Activated T-cell treated with anti-CD3 and anti-CD28 coated beads for 48 hours (primary cell): ENCODE data around the gene FRMPD4.
"Not testable (repeated sequence)": the region's sequence is repeated elsewhere in the genome, so short reads cannot be mapped to it uniquely, and the experiment has no call there.

Source experiments
- DNase-seq: peaks from one replicate; pipeline ENCODE4 v3.0.0-alpha.2; 2020; ENCODE audit warnings: low read depth

FRMPD4 gene

DNA sequence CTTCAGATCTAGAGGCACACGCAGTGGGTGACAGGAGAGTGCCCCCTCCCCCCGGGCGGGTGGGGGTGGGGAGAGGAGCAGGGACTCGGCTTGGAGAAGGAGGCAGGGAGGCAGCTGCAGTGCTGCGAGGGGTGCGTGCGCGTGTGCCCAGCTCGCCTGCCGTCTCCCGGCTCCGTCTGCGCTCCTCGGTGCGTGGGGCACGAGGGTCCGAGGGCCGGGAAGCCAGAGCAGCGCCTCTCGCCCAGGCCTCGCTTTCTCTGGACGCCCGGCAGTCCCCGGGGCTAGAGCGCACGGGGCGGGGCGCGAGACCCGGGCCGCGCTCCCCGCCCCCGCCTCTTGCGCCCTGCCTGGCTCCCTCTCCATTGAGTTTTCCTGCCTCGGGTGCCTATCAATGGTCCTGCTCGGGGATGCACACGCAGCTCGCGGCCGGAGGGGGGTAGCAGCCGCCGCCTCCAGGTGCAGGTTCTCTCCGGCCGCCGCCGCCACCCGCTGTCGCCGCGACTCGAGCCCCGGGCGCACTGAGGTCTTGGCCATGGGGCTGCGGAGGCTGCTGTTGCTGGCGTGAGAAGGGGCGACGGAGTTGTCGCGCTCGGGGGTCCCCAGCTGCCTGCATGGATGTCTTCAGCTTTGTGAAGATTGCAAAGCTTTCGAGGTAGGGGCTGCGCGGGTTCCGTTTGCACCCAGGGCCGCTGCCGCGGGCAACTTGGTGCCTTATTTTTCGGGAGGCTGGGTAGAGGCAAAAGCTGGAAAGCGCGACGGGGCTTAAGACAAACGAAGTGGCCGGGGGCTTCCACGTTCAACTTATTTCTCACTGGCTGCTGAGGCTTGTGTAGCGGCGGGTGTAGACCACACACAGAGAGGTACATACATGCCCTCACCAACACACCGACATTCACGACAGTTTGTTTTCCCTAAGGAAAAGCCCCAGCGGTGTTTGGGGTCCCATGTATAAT is at the start of gene FRMPD4:
Gene FRMPD4, plus strand, starts transcription at position 113 of the 953 bp plus-strand sequence. Its CDS starts 499 bp downstream, at position 612.
- no peak for DNase-seq

DNA sequence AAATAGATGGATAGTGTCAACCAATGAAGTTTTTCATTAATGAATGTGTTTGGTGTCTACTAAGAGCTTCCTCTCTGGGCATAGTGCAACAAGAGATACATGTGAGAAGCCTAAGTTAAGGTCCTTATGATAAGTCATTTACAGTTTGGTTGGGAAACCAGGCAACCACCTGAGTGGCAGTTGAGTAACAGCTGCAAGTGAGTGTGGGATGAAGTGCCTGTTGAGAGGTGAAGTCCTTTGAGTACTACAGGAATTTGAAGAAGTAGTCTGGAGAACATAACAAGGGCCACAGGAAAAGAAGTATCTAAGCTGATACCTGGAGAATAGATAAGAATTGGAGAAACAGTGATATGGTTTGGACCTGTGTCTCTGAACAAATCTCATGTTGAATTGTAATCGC is 48.5 kb upstream of the FRMPD4 start:
- no peak for DNase-seq

DNA sequence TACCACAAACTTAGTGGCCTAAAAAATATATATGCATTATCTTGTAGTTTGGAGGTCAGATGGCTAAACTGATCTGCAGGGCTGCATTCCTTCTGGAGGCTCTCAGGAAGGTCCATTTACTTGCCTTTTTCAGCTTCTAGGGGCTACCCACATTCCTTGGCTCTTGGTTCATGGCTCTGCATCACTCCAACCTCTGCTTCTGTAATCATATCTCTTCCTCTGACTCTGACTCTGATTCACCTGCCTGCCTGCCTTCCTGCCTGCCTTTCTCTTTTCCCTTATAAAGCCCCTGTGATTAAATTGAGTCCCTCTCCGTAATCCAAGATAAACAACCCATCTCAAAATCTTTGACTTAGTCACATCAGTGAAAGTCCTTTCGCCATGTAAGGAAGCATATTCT is 25.0 kb upstream of the FRMPD4 start:
- DNase-seq, result no peak

DNA sequence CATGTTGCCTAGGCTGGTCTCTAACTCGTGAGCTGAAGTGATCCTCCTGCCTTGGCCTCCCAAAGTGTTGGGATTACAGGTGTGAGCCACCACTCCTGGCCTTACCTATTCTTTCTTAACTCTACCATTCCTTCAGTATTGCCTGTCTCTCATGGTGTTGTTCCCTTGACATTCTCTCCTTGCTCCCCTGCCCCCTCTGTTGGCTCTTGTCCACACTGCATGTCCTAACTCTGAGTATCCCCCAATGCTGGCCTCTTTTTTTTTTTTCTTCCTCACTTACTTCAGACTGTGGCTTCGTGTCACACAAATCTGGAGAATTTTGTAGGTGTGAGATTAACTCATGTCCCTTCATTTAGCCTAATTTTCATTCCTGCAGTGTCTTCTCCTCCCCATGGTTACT is 22.9 kb upstream of the FRMPD4 start:
- DNase-seq, result no peak

DNA sequence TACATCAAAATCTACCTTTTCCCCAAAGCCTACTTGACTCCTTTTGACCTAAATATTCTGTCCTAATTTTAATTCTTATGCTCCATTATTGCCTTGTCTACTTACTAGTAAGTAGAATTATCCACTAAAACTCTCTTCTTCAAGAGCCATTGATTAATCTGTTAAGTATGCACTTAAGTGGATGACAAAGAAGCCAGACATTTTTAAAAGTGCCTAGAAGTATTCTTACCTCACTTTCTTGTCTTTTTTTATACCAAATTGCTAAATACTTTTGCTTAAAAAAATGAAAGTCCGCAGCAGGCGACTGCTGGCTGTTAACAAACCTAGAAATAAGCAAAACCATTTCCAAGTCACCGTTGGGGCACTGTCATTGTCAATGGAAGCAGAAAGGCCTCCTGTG is 20.1 kb upstream of the FRMPD4 start:
- DNase-seq, result no peak

DNA sequence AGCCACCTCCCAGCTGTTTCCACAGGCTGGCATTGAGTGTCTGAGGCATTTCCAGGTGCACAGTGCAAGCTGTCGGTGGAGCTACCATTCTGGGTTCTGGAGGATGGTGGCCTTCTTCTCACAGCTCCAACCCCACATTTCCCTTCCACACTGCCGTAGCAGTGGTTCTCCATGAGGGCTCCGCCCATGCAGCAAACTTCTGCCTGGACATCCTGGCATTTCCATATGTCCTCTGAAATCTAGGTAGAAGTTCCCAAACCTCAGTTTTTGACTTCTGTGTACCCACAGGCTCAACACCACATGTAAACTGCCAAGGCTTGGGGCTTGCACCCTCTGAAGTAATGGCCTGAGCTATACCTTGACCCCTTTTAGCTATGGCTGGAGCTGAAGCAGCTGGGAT is 10.3 kb upstream of the FRMPD4 start:
- DNase-seq, result no peak

DNA sequence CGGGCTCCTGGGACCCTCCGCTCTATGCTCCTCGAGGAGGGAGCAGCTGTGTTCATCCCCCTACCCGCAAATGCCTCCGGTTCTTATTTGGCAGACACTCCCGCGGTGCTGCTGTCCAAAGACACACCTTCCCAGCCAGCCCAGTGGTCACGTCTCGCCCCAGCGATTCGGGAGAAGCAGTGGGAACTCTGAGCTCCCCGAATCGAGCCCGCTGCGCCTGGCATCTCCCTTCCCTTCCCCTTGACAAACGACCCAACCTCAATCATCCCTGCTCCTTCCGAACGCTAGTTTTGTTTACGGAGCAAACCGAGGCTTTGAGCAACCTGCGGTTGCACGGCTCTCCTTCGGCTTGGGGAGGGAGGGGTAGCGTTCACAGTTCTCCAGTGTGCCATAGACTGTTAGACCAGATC is 317 bp upstream of the FRMPD4 start:
- DNase-seq, result no peak

DNA sequence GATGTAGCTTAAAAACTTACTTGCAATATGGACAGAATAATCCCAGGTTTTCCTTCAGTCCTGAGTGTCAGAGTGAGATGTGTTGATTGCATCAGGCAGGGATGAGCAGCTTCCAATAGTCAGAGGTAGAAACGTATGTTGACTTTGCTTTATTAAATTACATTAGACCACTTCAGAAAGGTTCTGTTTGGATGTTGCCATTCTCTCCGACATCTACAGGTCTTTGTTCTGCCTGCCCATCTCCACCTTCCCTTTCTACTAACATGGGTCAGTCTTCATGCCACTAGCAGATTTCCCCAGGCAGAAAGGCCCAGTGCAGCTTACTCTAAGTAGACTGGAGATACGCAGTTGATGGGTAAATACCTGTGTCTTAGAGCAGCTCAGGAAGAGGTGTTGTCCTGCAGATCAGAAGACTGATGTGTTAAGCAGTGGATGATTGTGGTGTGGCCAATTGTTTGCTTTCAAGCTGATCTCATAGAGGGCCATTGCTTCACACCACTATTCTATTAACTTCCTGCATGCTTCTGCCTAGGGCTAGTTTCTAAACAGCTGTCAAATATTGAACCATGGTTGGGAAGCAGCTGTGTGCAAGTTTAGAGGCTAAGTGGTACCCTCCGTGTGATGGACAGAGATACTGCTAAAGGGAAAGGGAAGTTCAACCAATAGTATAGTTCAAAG is 1.8 kb downstream of the FRMPD4 start:
- no peak for DNase-seq

DNA sequence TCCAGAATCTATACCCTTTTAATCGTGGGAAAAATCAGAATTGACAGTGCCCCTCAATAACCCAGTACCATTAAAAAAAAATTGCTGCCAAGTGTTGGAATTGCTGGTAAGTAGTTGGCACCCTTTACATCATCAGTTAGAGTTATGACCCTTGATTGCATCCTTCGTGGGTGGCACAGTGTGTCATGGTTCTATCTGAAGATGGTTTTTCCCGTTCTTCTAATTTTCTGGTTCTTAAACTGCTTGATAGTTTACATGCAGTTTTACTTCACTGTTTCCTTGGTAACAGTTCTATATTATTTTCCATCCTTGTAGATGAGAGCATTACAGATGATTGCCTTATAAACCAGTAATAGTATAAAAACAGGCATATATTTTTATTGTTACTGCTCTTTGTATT is 3.2 kb downstream of the FRMPD4 start:
- DNase-seq, result no peak

DNA sequence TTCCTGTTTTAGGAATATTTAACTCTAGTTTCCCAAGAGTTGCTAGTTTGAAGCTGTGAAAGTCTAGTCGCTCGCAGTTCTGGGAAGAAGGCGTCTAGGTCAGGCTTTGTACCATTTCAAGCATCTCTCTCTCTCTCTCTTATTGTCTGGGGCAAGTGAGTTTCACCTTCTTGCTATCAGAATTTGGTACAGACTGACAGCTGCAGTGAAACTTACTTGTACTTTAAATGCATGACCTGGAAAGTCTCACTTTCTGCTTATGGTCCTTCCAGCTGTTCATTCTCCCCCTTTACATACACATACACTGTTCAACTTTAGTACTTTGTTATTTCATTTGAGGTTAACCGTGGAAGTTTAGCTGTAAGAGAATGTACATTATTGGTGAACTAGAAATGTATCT is 4.4 kb downstream of the FRMPD4 start:
- DNase-seq, result no peak

DNA sequence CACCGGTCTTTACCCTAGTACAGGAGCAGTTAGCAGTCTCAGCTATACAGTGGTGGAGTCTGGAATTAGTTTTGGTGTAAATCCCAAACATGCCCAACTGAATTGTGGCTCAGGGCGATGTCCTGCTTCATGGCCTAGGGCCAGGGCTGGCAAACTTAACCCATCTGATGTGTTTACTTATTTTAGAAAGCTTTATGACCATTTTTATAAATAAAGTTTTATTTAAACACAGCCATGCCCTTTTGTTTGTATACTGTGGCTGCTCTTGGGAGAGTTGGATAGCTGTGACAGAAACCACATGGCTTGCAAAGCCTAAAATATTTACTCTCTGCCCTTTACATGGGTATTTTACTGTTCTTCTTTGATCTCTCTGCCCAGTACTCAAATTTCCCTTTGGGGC is 7.1 kb downstream of the FRMPD4 start:
- DNase-seq, result no peak

DNA sequence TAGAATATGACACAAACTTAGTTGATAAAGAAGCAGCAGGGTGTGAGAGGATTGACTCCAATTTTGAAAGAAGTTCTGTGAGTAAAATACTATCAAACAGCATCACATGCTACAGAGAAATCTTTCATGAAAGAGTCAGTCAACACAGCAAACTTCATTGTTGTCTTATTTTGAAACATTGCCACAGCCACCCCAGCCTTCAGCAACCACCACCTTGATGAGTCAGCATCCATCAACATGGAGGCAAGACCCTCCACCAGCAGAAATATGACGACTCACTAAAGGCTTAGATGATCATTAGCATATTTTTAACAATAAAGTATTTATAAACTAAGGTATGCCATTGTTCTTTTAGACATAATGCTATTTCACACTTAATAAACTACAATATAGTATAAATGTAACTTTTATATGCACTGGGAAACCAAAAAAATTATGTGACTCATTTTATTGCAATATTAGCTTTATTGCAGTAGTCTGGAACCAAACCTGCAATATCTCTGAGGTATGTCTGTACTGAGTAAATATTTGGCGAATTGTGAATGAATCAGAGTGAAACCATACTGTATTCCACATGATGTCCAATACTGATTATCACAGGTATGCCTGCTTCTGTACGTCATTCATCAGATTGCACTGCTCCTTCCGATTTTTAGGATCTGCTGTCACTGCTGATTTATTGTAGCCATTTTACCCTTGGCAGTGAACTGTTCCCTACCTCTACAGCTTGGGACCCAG is 11.6 kb downstream of the FRMPD4 start:
- no peak for DNase-seq

DNA sequence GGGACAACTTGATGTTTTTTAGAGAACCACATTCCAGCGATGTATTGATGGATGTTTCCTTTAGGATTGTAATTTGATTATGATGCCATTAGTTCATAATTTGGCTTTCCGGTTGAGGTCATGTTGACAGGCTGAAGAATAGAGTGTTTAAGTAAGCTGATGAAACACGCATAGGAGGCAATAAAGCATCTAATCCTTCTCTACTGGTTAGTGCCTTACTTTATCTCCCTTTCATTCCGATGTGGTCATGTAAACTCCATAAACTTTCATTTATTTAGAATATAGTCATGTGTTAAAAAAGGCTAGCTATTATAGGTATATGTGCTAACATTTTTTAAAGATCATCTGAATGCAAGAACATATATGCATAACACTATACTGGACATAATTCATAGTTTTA is 15.0 kb downstream of the FRMPD4 start:
- DNase-seq, result no peak

DNA sequence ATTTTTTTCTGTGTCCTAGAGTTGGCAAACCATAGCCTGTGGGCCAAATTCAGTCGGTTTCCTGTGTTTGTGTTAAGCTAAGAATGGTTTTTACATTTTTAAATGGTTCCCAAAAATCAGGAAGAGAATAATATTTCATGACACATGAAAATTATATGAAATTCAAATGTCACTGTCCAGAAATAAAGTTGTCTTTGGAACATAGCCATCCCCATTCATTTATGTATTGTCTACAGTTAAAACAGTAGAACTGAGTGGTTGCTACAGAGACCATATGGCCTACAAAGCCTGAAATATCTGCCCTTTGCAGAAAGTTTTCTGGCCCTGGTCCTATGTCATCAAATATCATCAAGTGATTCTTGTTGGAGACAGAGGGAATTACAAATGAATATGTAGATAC is 15.5 kb downstream of the FRMPD4 start:
- DNase-seq, result no peak

DNA sequence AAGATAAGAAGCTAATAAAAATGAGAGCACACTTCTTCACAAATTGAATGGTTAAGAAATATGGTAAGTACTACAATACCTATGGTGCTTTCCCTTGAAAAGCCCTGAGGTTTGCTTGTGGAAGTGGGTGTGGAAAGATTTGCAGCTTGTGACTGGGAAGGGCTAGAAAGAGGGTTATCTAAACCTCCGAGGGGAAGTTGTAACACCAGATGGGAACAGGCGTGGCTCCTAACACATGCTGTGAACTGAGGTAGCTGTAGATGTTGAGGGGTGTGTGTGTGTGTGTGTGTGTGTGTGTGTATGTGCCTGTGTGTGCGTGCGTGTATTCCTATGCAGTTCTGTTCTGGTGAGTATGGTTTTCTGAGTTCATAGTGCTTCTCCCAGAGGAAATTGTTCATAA is 21.5 kb downstream of the FRMPD4 start:
- DNase-seq, result no peak

DNA sequence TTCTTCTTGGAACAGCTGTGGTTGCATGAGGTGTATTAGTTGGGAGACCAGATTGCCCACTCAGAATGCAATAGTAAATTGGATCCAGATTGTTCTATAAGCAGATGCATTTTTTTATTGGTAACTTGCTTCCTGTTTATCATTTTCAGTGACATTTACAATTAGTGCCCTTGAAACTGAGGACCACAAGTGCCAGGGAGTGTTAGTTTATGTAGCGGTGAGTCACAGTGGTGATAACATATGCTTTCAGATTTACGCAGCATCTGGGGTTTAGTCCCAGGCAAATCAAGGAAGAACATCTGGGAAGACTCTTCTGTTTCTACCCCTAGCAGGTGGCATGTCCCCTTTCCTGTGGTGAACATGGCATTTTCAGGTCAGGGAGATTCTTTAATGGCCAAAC is 24.1 kb downstream of the FRMPD4 start:
- DNase-seq, result no peak

DNA sequence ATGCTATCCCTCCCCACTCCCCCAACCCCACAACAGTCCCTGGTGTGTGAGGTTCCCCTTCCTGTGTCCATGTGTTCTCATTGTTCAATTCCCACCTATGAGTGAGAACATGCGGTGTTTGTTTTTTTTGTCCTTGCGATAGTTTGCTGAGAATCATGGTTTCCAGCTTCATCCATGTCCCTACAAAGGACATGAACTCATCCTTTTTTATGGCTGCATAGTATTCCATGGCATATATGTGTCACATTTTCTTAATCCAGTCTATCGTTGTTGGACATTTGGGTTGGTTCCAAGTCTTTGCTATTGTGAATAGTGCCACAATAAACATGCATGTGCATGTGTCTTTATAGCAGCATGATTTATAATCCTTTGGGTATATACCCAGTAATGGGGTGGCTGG is 25.9 kb downstream of the FRMPD4 start:
- DNase-seq, result not testable (repeated sequence)

DNA sequence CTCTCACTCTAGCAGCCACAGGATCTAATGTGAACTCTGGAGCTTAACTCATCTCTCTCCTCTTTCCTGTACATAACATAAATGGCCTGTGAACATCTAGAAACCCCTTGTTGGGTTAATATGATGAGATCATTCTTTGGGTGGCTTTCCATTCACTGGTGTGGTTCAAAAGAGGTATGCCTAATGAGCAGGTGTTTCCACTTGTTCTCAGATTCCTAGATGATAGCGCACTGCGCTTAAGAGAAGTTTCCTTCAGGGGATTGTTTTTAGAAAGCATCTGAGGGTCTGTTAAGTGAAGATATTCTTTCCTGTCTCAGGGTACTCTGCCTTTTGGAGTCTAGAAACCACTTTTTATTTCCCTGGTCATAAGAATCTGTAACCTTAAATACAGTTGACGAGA is 32.5 kb downstream of the FRMPD4 start:
- no peak for DNase-seq

DNA sequence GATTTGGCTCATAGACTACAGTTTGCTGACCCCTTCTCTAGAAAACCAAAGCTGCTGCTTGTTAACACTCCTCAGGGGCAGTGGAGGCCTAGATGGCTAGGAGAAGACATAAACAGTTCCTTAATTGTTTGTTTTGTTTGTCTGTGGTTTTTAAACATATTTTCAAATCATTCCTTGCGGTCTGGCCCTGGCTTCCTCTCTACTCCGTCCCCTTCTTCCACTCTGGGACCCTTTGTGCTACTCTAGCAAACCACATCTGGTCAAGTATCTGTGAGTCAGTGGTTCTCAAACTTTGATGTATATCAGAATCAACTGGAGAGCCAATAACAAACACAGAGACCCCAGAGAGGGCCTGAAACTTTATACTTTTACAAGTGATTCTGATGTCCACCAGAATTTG is 36.1 kb downstream of the FRMPD4 start:
- no peak for DNase-seq

DNA sequence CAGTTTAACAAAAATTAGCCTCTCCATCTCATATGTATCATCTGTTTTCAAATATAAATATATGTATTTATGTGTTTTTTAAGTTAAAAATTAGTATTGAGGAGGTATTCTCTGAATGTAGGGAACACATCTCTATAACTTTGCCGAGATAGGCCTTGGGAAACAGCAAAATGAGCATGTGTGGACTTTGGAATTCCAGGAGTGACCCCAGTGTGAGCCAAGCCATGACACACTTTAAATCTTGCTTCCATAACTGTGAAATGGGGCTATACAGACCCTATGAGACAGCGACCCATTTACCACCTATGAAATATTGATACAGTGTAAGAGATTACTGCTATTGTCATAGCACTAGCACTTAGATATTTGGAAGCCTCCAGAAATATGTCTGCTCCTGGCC is 58.8 kb downstream of the FRMPD4 start:
- DNase-seq, result no peak

DNA sequence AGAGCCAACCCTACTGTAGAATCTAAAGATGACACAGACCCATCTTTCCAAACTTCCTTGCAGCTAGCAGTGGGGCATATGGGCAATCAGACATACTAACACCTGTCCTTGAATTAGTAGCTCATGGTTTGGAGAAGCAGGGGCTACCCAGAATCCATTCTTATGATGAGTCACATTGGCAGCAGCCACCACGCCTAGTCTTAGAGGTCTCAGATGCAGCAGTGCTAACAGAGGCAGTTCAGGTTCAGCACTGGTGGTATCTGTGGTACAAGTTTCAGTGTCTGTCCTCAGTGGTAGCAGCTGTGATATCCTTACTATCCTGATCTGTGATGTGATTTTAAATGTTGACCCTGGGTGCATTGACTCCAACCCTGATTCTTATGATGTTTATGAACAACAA is 68.1 kb downstream of the FRMPD4 start:
- no peak for DNase-seq

DNA sequence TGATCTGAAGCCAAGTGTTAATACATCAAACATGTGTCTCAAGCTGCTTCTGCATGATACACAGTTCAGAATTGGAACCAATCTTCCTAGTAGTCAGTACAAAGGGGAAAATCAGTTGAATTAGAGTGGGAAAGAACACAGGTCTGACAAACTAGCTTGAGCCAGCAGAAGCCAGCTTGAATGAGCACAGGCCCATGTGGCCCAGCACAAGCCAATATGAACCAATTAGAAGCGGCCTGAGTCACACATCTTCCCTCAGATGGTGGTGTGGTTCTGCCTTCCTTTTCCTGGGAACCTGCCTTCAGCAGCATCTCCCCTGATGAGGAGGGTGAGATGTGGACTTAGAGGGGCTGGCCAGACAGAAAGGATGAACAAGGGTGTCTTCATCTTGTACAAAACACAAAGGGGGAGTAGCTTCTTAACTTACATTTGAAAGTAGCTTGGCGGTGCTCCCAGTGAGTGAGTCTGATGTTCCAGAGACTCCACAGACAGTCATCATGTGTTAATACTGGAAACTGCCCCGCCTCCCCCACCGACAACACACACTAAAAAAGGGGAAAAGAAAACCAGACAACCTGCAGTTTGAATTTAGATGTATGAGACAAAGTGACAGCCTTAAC is 72.0 kb downstream of the FRMPD4 start:
- no peak for DNase-seq
